ENCODE data around the gene RCC2.
A peak's percentile ranks its signal among the peaks of the same experiment; 100 is the strongest.

RCC2 gene

DNA sequence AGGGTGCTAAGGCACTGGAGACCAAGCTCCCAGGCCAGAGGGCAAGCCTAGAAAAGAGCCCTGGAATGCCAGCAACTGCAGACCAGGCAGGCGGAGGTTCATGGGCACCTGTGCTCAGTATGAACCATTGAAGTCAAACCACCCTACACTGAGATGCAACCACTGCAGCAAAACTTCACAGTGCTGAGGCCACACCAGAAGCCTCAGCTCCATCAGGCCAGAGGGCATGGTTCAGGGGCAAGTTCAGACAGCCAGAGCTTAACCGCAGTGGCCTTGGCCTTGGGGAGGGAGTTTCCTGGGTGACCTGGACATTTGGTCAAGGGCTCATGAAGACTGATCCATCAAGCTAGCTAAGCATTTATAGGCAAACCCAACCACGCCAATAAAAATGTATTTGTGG lies 7.1 kb downstream of the RCC2 start:
- TF ChIP-seq, protein P1, sequence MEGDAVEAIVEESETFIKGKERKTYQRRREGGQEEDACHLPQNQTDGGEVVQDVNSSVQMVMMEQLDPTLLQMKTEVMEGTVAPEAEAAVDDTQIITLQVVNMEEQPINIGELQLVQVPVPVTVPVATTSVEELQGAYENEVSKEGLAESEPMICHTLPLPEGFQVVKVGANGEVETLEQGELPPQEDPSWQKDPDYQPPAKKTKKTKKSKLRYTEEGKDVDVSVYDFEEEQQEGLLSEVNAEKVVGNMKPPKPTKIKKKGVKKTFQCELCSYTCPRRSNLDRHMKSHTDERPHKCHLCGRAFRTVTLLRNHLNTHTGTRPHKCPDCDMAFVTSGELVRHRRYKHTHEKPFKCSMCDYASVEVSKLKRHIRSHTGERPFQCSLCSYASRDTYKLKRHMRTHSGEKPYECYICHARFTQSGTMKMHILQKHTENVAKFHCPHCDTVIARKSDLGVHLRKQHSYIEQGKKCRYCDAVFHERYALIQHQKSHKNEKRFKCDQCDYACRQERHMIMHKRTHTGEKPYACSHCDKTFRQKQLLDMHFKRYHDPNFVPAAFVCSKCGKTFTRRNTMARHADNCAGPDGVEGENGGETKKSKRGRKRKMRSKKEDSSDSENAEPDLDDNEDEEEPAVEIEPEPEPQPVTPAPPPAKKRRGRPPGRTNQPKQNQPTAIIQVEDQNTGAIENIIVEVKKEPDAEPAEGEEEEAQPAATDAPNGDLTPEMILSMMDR (conservative IDR thresholded peaks at IDR 0.05; ENCODE audit: control insufficient read depth, insufficient read depth, low read depth, low read length) = no peak
- H3K4me3 ChIP-seq (ENCODE audit: control insufficient read depth, low read depth, low read length) = no peak overlapping the region
- DNase-seq (ENCODE audit: low read depth) = no peak

- TF ChIP-seq, protein P1 (conservative IDR thresholded peaks at IDR 0.05; ENCODE audit: control insufficient read depth, insufficient read depth, low read depth, low read length) = no peak
- DNase-seq (ENCODE audit: low read depth) = no peak
These were observed 10.3 kb downstream of the RCC2 start for GRCh38 chr1:17429183-17429582.

GRCh38 chr1:17427696-17428660 lies 11.5 kb downstream of the RCC2 start:
- no peak overlapping the region for H3K4me3 ChIP-seq (ENCODE audit: control insufficient read depth, low read depth, low read length)
- TF ChIP-seq, protein P1 (conservative IDR thresholded peaks at IDR 0.05; ENCODE audit: control insufficient read depth, insufficient read depth, low read depth, low read length) = no peak
- no peak for DNase-seq (ENCODE audit: low read depth)

More at GRCh38 chr1:17429183-17429582, 10.3 kb downstream of the RCC2 start:
- H3K4me3 ChIP-seq (ENCODE audit: control insufficient read depth, low read depth, low read length) = no peak overlapping the region

DNA sequence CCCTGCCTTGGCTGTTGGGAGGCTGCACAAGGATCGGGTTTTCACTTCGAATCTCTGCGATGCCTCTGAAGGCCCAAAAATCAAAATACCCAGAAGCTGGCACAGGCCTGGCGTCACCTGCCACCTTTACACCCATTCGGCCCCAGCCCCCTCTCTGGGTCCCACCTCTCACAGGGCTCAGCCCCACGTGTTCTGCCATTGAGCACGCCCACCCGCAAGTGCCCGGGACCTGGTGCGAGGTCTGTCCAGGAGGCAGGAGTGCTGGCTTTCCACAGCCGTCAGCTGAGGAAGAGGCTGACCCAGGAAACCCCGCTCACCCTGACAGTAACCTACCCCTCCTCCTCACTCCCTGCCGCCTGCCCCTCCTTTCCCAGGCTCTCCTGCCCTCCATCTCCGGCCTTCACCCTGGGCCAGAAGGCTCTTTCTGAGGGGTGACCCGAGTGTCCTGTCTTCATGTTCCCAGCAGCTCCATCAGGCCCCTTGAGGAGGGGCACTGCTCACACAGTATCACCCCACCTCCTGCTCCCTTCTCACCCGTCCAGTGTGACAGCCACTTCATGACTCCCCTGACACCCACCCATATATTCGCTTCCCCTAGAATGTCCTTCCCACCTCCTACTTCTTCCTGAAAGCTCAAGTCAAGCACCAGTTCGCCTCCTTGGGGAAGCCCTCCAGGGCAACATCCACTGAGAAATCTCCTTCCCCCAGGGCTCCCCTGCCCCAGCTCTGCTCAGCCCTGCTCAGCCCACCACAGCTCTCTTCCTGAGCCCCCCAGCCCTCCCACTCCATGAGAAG lies 13.5 kb downstream of the RCC2 start:
- DNase-seq (ENCODE audit: low read depth) = no peak
- no peak overlapping the region for H3K4me3 ChIP-seq (ENCODE audit: control insufficient read depth, low read depth, low read length)
- TF ChIP-seq, protein P1 (conservative IDR thresholded peaks at IDR 0.05; ENCODE audit: control insufficient read depth, insufficient read depth, low read depth, low read length) = no peak

GRCh38 chr1:17423781-17424245 lies 15.7 kb downstream of the RCC2 start:
- TF ChIP-seq, protein P1 (conservative IDR thresholded peaks at IDR 0.05; ENCODE audit: control insufficient read depth, insufficient read depth, low read depth, low read length) = no peak
- no peak overlapping the region for H3K4me3 ChIP-seq (ENCODE audit: control insufficient read depth, low read depth, low read length)
- DNase-seq (ENCODE audit: low read depth) = peak; percentile 42

DNA sequence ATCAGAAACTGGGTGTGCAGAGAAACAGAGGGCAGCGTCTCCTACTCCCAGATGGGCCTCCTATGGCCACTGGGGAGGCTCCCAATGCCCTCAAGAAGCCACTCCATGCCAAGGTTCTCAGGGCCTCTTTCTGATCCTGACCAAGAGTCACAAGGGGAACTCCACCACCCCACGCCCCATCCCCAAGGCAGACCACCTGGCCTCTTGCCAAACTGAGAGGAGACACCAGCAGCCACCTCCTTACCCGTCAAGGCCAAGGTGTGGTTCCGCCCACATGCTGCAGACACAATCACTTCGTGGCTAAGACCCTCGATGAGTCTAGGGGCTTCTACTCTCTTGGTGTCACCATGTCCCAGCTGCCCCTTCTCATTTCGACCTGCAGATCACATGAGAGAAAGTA lies 17.0 kb downstream of the RCC2 start:
- TF ChIP-seq, protein P1 (conservative IDR thresholded peaks at IDR 0.05; ENCODE audit: control insufficient read depth, insufficient read depth, low read depth, low read length) = no peak
- H3K4me3 ChIP-seq (ENCODE audit: control insufficient read depth, low read depth, low read length) = no peak overlapping the region
- DNase-seq (ENCODE audit: low read depth) = no peak

Measured in fibroblast of mammary gland (primary cell).